Measurements from ENCODE around the gene OR6K2.

OR6K2 gene

DNA sequence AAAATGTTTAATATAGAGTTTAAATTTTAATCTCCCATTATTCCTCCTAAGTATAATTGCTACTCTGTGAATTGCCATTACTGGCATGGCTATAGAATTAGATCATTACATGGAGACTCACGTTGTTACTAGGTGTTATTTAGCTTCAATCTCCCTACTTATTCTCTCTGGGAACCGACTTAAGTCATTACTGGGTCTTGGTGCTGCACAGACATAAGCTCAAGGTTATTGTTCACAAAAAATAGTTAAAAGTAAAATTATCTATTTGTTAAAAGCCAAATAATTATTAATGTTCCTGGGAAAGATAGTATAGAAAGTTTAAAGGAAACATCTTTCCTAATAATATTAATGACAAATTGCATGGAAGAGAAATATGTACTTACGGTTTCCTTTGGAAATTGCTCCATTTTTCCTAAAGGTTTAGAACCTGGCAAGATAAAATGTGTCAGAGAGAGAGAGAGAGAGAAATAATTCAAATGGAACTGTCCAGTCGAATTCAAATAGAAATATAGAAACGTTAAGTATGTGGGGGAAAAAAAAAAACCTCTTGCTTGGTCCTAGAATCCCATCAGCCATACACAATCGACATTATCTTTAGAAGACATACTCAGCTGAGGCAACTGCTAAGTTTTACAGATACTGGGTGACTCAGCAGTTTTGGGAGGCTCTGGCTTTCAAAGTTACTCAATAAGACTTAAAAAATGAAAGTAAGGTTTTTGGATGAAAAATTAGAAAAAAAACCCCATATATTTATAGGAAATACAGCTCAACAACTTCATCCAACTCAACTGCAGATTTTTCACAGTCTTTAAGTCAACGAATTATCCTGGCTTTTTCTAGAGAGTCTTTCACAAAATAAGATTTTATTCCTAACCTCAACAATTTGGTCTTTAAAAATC, 14.1 kb downstream of the OR6K2 start, which contains the start of gene SPTA1:
TSS of gene SPTA1 (minus strand) at position 605 of the 899 bp plus-strand sequence. CDS start at position 407, 198 bp downstream.
- TF ChIP-seq ZFX (IDR thresholded peaks at IDR 0.05): no peak
- TF ChIP-seq, protein P1, sequence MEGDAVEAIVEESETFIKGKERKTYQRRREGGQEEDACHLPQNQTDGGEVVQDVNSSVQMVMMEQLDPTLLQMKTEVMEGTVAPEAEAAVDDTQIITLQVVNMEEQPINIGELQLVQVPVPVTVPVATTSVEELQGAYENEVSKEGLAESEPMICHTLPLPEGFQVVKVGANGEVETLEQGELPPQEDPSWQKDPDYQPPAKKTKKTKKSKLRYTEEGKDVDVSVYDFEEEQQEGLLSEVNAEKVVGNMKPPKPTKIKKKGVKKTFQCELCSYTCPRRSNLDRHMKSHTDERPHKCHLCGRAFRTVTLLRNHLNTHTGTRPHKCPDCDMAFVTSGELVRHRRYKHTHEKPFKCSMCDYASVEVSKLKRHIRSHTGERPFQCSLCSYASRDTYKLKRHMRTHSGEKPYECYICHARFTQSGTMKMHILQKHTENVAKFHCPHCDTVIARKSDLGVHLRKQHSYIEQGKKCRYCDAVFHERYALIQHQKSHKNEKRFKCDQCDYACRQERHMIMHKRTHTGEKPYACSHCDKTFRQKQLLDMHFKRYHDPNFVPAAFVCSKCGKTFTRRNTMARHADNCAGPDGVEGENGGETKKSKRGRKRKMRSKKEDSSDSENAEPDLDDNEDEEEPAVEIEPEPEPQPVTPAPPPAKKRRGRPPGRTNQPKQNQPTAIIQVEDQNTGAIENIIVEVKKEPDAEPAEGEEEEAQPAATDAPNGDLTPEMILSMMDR (conservative IDR thresholded peaks at IDR 0.05): no peak
- no peak within 1 kb of the TSS for H3K27ac ChIP-seq

DNA sequence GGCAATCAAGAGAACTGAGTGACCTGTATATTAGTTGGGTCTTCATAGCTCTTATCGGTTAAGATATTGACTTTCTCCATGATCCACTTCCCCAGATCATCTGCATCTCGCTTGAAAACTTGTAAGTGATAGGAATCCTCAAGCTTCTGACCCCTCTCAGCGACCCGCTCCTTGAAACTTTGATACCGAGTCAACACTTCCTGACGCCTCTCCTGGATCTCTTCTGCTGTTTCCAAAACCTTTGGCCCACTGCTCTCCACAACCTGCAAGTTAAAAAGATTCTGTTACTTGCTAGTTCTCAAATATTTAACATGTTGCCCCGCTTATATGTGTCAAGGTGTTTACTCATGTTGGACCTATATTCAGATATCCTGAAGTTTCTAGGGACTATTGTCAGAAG, 15.4 kb downstream of the OR6K2 start:
- no peak overlapping the region for H3K27ac ChIP-seq
- no peak for TF ChIP-seq ZFX (IDR thresholded peaks at IDR 0.05)

GRCh38 chr1:158681606-158682005, 18.8 kb downstream of the OR6K2 start:
- no peak overlapping the region for H3K27ac ChIP-seq
- no peak for TF ChIP-seq ZFX (IDR thresholded peaks at IDR 0.05)
- TF ChIP-seq, protein P1 (conservative IDR thresholded peaks at IDR 0.05): no peak

DNA sequence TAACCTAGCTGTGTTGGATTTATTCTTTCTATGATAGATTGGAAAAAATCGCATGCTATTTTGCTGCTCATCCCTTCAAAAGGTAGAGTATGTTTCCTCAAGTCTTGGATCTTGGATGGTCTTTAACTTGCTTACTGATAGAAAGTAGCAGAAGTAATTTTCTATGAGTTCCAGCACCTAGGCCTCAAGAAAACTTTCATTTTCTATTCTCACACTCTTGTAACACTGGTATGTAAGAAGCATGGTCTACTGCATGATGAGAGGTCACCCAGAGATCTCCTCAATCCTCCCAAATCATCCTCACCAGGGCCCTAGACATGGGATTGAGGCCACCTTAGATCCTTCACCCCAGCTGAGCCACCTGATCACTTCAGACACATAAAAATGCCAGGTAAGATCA, 21.2 kb downstream of the OR6K2 start:
- no peak overlapping the region for H3K27ac ChIP-seq
- TF ChIP-seq, protein P1 (conservative IDR thresholded peaks at IDR 0.05): no peak
- no peak for TF ChIP-seq ZFX (IDR thresholded peaks at IDR 0.05)

DNA sequence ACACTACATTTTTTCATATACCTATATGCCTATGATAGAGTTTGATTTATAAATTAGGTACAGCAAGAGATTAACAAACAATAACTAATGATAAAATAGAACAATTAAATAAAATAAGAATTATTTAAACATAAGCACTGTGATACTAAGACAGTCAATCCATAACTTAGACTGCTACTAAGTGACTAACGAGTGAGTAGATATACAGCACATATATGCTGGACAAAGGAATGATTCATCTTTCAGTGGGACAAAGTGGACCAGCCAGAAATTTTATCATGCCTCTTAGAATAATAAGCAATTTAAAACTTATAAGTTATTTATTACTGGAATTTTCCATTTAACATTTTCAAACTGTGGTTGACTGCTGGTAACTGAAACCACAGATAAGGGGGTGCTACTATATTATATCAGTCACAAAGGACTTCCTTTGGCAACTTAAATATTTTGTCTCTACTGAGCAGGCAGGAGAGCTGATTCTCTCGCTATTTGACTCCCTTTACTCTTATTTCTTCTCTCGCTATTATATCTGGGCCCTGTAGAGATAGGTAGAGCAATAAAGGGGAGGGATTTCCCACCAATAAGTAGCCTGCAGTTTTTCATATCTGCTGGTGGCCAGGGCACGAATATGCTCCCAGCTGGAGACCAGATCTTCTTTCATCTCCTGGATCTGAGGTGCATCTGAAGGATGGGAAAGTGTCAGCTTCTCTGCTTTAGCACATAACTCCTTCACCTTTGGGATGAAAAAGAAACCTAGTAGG, 24.7 kb downstream of the OR6K2 start:
- TF ChIP-seq, protein P1 (conservative IDR thresholded peaks at IDR 0.05): no peak
- H3K27ac ChIP-seq: no peak overlapping the region

DNA sequence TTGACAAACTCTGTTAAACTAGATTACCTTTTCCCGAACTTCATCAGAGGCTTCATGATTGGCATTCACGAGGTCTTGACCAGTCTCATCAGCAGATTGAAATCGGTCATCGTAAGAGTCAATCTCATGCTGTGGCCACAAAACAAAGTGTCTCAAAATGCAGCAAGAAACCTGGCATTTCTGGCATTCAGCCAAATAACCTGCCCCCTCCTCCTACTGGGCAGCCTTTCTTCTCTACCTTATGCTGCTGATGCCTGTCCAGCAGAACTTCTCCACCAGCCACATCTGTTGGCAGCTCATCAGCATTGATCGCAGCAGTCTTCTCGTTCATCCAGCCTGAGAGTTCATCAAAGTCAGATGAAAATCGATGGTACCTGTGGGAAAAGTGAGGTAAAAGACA, 26.1 kb downstream of the OR6K2 start:
- H3K27ac ChIP-seq: no peak overlapping the region
- TF ChIP-seq ZFX (IDR thresholded peaks at IDR 0.05): no peak
- TF ChIP-seq, protein P1 (conservative IDR thresholded peaks at IDR 0.05): no peak

DNA sequence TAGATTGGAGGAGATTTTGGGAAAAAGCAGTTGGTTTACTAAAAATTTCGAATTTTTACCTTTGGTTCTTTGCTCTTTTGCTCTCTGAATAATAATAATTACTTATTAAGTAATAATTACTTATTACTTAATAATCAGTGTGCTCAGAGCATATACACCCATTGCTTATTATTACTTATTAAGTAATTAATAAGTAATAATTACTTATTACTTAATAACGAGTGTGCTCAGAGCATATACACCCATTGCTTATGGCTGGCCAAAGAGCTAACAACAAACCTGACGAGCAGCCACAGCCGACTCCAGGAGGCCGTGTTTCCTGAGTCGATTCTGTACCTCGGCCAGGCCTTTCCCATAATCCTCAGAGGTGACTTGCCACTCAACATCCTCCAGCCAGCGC, 34.4 kb downstream of the OR6K2 start:
- H3K27ac ChIP-seq: no peak overlapping the region
- TF ChIP-seq, protein P1 (conservative IDR thresholded peaks at IDR 0.05): no peak
- TF ChIP-seq ZFX (IDR thresholded peaks at IDR 0.05): no peak
